Measurements from ENCODE around the gene STRN4.
A peak's percentile ranks its signal among the peaks of the same experiment; 100 is the strongest.

The STRN4 gene

GRCh38 chr19:46742926-46743480 is 3.2 kb downstream of the STRN4 start:
- DNase-seq (ENCODE audit: low read depth in 2 of 2), result no peak

GRCh38 chr19:46741447-46741846 is 4.8 kb downstream of the STRN4 start:
- no peak for DNase-seq (ENCODE audit: low read depth in 2 of 2)

GRCh38 chr19:46739290-46739771 is 6.9 kb downstream of the STRN4 start:
- DNase-seq (ENCODE audit: low read depth in 2 of 2), result no peak

GRCh38 chr19:46737761-46738171 is 8.5 kb downstream of the STRN4 start:
- DNase-seq (ENCODE audit: low read depth in 2 of 2), result no peak

- DNase-seq (ENCODE audit: low read depth in 2 of 2), result no peak
Observed at GRCh38 chr19:46737298-46737654, 9.0 kb downstream of the STRN4 start.

- no peak for DNase-seq (ENCODE audit: low read depth in 2 of 2)
Observed at GRCh38 chr19:46736531-46737297, 9.5 kb downstream of the STRN4 start.

GRCh38 chr19:46733690-46734292 is 12.5 kb downstream of the STRN4 start:
- DNase-seq (ENCODE audit: low read depth in 2 of 2), result no peak

GRCh38 chr19:46732966-46733689 is 13.1 kb downstream of the STRN4 start:
- no peak for DNase-seq (ENCODE audit: low read depth in 2 of 2)

- DNase-seq (ENCODE audit: low read depth in 2 of 2), result no peak
Observed at GRCh38 chr19:46732172-46732938, 13.9 kb downstream of the STRN4 start.

GRCh38 chr19:46731584-46731983 is 14.7 kb downstream of the STRN4 start:
- no peak for DNase-seq (ENCODE audit: low read depth in 2 of 2)

- peak in 1 of 2 experiments; percentile 13 for DNase-seq (ENCODE audit: low read depth in 2 of 2)
Observed at GRCh38 chr19:46731007-46731501, 15.2 kb downstream of the STRN4 start.

- no peak for DNase-seq (ENCODE audit: low read depth in 2 of 2)
Observed at GRCh38 chr19:46730595-46730994, 15.7 kb downstream of the STRN4 start.

- no peak for DNase-seq (ENCODE audit: low read depth in 2 of 2)
Observed at GRCh38 chr19:46730187-46730586, 16.1 kb downstream of the STRN4 start.

- no peak for DNase-seq (ENCODE audit: low read depth in 2 of 2)
Observed at GRCh38 chr19:46729696-46730095, 16.6 kb downstream of the STRN4 start.

GRCh38 chr19:46728693-46729339 is 17.4 kb downstream of the STRN4 start:
- peak in 1 of 2 experiments; percentile 9 for DNase-seq (ENCODE audit: low read depth in 2 of 2)

- DNase-seq (ENCODE audit: low read depth in 2 of 2), result no peak
Observed at GRCh38 chr19:46728208-46728607, 18.0 kb downstream of the STRN4 start.

GRCh38 chr19:46727757-46728156 is 18.5 kb downstream of the STRN4 start:
- no peak for DNase-seq (ENCODE audit: low read depth in 2 of 2)

- DNase-seq (ENCODE audit: low read depth in 2 of 2), result no peak
Observed at GRCh38 chr19:46726971-46727501, 19.2 kb downstream of the STRN4 start.

- no peak for DNase-seq (ENCODE audit: low read depth in 2 of 2)
Observed at GRCh38 chr19:46726551-46726950, 19.7 kb downstream of the STRN4 start.

- no peak for DNase-seq (ENCODE audit: low read depth in 2 of 2)
Observed at GRCh38 chr19:46725859-46726393, 20.3 kb downstream of the STRN4 start.

Measured in fibroblast of skin of left quadriceps (primary cell).